NCI-H82 treated with DMSO at 0.1 percent for 48 hours (cell line): ENCODE measurements around the gene PRAME.

Experiments
- DNase-seq: peaks from one replicate; lab custom pipeline; 2025; ENCODE audit not compliant: unreplicated experiment; lab: John Stamatoyannopoulos, UW

The PRAME gene

DNA sequence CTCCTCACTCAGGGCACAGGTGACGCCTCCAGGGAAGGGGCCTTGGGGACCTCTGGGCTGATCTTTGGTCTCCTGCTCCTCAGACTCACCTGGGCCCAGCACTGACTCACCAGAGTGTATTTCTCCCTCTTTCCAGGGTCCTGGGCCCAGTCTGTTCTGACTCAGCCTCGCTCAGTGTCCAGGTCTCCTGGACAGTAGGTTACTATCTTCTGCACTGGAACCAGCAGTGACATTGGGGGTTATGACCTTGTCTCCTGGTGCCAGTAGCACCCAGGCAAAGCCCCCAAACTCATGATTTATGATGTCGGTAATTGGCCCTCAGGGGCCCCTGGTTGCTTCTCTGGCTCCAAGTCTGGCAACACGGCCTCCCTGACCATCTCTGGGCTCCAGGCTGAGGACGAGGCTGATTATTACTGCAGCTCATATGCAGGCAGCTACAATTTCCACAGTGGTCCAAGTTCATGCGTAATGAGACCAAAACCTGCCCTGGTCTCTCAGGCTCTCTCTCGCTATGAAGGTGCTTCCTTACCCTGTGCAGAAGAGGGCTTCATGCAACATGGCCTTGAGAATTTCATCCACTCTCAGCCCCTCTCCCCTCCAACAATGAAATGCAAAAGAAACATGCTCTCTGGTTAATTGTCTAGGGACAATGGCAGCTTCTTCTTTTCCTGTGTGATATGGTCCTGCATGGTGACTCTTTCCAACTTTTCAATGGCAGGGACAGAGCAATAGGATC, 21.0 kb upstream of the PRAME start:
- DNase-seq: no peak

DNA sequence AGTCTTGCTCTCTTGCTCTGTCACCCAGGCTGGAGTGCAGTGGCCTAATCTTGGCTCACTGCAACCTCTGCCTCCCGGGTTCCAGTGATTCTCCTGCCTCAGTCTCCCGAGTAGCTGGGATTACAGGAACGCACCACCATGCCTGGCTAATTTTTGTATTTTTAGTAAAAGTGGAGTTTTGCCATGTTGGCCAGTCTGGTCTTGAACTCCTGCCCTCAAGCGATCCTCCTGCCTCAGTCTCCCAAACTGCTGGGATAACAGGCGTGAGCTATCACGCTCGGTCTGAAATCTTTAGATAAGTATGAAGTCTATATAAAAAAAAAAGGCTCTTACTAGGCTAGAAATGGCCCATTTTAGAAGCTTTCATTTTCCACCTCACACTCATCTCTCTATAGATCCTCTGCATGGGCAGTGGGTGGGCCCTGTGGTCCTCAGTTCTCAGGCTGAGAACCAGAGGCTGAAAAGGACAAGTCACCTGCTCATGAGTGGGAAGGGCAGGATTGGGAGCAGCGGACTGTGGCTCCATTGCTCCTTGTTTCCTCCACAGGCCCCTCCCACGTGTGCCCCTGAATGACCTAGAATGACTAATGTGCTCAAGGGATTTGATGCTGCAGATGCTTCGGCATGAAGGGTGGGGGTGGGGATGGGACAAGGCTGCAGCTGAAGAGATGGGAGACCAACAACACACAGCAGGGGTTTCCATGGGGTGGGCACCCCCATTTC, 19.8 kb upstream of the PRAME start:
- peak; percentile 86 for DNase-seq

GRCh38 chr22:22576989-22577427, 17.9 kb upstream of the PRAME start:
- DNase-seq: no peak

DNA sequence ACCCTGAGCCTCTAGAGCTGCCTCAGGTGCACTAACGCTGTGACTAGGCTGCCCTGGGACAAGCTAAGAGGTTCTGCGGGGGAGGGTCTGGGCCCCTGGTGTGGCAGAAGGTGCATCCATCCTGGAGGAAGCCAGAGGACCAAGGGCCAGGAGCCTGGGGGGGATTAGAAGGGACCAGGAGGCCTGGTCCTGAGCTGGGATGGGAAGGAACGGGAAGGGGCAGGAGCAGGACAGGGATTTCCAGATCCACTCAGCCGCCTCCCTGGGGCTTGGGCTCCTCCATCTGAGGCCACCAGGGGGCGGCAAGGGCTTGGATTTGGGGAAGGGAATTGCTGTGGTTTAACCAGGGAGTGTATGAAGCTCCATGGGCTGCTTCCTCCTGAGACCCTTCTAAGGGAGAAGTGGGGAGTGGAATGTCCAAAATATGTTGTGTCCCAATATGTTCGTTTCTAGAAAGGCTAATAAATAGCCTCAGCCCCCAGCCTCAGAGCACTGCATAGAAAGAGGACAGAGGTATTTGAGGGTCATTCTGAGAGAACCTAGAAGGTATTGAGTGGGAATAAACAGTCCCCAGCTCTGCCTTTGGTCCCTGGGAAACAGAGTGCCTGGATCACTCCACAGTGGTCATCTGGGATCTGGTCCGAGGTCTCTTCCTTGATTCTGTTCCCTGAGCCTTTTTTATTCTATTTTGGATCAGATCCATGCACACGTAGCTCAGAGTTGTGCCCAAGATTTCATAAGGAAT, 17.4 kb upstream of the PRAME start:
- peak; percentile 45 for DNase-seq

- DNase-seq: no peak
Observed at GRCh38 chr22:22574361-22574760, 15.3 kb upstream of the PRAME start.

DNA sequence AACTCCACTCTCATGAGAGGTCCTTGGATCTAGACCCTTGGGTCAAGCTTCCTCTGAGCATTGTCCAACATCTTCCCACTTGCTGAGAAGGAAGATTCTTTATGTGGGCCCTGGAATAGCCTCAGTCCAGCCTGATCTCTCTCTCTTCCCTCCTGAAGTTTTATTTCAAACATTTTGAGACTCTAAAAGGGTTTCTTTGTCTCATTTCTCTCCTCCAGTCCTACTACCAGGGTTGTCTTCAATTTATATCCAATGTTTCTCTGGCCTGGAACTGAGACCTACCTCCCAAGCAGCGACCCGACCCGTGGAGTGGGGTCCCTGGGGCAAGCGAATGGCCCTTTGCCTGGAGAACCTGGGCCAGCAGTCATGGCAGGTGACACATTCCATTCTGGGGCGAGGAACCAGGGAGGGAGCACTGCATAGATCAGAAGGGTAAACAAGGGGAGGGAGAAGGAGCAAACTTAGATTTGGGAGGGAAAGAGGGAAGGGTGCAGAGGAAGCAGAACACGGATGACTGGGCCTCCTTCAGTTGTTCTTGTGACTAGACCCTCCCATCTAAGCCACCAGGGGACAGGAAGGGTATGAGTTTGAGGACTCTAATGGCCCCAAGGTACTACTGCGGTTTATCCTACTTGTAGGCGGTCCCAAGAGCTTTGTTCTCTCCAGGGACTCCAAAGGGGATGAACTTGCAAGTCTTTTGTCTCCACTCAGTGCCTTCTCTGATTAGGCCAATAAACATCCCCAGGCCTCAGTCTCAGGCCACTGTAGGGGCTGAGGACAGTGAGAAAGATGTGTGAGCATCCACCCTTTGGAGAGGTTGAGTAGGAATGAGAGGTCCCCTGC, 14.2 kb upstream of the PRAME start:
- DNase-seq: no peak

- no peak for DNase-seq
Observed at GRCh38 chr22:22571862-22572261, 12.8 kb upstream of the PRAME start.

GRCh38 chr22:22571429-22571828, 12.4 kb upstream of the PRAME start:
- peak; percentile 90 for DNase-seq

DNA sequence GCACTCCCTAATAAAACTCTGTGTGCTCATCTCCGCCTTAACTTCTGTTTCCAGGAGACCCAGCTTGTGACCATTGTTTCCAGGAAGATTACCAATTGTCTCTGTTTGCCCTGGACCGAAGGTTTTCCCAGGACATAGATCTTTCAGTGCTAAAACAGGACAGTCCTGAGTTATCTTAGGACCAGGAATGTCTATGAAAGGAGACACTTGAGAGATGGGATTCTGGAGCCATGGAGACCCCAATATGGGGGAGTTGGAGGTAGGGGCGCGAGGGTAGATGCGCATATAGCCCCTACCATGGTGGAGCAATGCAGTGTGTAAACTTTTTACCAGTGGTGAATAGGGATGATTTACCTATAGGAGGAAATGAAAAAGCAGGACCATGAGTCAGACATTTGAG, 10.2 kb upstream of the PRAME start:
- no peak for DNase-seq

DNA sequence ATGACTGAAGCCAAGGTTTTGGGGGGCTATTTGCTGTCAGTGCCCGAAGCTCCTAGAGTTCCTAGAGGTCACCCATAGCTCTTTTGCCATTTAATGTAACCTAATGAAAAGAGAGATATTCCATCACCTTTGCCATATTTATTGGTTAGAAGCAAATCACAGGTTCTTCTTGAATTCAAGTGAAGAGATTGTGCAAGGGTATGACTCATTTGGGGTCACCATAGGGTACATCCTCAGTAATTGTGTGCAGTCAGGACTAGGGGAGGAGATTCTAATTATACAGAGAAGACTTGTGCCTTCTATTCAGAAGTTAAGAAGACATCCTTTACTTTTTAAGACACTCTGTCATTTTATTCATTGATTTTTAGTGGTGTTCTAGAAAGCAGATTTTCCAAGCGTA, 6.9 kb upstream of the PRAME start:
- no peak for DNase-seq

DNA sequence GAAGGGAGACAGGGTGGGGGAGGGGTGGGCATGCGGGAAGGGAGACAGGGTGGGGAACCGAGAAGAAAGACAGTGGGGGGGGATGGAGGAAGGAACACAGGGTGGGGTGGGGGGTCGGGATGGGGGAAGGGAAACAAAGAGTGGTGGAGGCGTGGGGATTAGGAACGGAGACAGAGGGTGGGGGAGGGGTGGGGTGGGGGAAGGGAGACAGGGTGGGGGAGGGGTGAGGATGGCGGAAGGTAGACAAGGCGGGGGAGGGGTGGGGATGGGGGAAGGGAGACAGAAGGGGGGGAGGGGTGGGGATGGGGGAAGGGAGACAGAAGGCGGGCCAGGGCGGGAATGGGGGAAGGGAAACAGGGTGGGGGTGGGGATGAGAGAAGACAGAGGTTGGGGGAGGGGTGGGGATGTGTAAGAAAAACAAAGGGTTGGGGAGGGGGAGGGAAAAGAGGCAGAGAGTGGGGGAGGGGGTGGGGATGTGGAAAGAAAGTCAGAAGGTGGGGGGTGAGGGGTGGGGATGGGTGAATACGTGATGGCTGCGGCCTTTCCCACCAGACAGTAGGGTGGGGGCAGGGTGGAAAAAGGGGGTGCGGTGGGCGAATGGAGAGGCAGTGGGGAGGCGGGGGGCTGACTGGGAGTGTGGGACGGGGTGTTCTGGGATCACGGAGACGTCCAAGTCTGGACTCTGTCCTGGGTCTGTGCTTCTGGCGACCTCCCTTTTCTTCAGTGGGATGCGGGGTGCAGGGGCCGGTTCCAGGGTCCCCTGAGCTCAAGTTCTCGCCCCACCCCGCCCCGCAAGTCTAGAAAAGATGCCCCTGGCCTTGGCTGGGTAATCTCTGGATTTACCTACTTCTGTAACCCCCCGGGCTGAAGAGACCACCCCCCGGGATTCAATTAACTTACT, 744 bp downstream of the PRAME start:
- peak; percentile 47 for DNase-seq

GRCh38 chr22:22556995-22557925, 1.8 kb downstream of the PRAME start:
- DNase-seq: peak; percentile 66

GRCh38 chr22:22556578-22556977, 2.5 kb downstream of the PRAME start:
- DNase-seq: no peak

- DNase-seq: no peak
Observed at GRCh38 chr22:22555596-22555995, 3.5 kb downstream of the PRAME start.

- no peak for DNase-seq
Observed at GRCh38 chr22:22554587-22555284, 4.3 kb downstream of the PRAME start.

- DNase-seq: peak; percentile 32
Observed at GRCh38 chr22:22553735-22554586, 5.1 kb downstream of the PRAME start.

DNA sequence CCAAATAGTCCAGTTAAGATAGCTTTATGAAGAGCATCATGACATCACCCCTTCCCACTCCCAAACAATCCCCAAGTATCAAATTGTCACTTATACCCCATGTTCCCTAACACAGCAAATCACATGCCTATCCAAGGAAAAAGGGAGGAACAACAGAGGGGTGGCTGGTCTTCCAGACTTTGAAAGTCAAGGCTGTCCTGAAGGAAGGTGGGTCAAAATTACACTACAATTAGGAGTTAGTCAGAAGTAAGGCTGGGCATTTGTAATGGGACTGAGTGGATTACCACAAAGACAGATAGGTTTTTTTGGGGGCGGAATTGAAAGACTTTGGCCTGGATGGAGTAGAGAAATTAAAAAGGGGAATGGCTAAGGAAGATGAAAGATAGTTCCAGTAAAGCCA, 5.9 kb downstream of the PRAME start:
- DNase-seq: no peak
